KBM-7 (cell line): ENCODE data around the gene ACAA2.
A peak's percentile ranks its signal among the peaks of the same experiment; 100 is the strongest.
"Not testable (repeated sequence)": the region's sequence is repeated elsewhere in the genome, so short reads cannot be mapped to it uniquely, and the experiment has no call there.

Source experiments
- DNase-seq: peaks from one replicate; pipeline ENCODE4 v3.0.0-alpha.2; 2015
- in situ Hi-C: fragments of 300-500 bp; cut with MboI; formaldehyde crosslinking; loops from 2 replicates; pipeline ENCODE4 v1.14.3; 2020; ENCODE audit warnings: low sequenced_read_pairs, low pct_unique_long_range_greater_than_20kb, mixed read lengths

The ACAA2 gene

GRCh38 chr18:49784427-49785185 lies 28.7 kb downstream of the ACAA2 start:
- in situ Hi-C loops: no loop called here

GRCh38 chr18:49783631-49784030 lies 29.7 kb downstream of the ACAA2 start:
- in situ Hi-C loops, DNase-seq: not testable (repeated sequence)

More at GRCh38 chr18:49784427-49785185, 28.7 kb downstream of the ACAA2 start:
- no peak for DNase-seq

- no peak for DNase-seq
- in situ Hi-C loops: no loop called here
Measured at GRCh38 chr18:49778826-49779465, 34.4 kb downstream of the ACAA2 start.

- no peak for DNase-seq
Measured at GRCh38 chr18:49769047-49769728, 44.1 kb downstream of the ACAA2 start.

GRCh38 chr18:49768051-49768391 lies 45.3 kb downstream of the ACAA2 start:
- in situ Hi-C loops: no loop called here
- peak; percentile 28 for DNase-seq

More at GRCh38 chr18:49769047-49769728, 44.1 kb downstream of the ACAA2 start:
- in situ Hi-C loops: no loop called here

GRCh38 chr18:49767111-49768050 lies 46.0 kb downstream of the ACAA2 start:
- in situ Hi-C loops: no loop called here
- DNase-seq: no peak

GRCh38 chr18:49766646-49767045 lies 46.7 kb downstream of the ACAA2 start:
- in situ Hi-C loops: no loop called here
- no peak for DNase-seq

- DNase-seq: no peak
- in situ Hi-C loops: no loop called here
Measured at GRCh38 chr18:49764032-49764431, 49.3 kb downstream of the ACAA2 start.

- in situ Hi-C loops: no loop called here
- DNase-seq: no peak
Measured at GRCh38 chr18:49763590-49763989, 49.7 kb downstream of the ACAA2 start.

GRCh38 chr18:49762191-49763077 lies 50.9 kb downstream of the ACAA2 start:
- no peak for DNase-seq
- in situ Hi-C loops: no loop called here

GRCh38 chr18:49761771-49762170 lies 51.6 kb downstream of the ACAA2 start:
- DNase-seq: no peak
- in situ Hi-C loops: no loop called here

GRCh38 chr18:49758263-49758610 lies 55.1 kb downstream of the ACAA2 start:
- in situ Hi-C loops: no loop called here
- no peak for DNase-seq

GRCh38 chr18:49757513-49758262 lies 55.6 kb downstream of the ACAA2 start:
- in situ Hi-C loops: no loop called here
- no peak for DNase-seq

GRCh38 chr18:49756671-49757362 lies 56.5 kb downstream of the ACAA2 start:
- no peak for DNase-seq
- in situ Hi-C loops: no loop called here

- in situ Hi-C loops: no loop called here
Measured at GRCh38 chr18:49756135-49756534, 57.2 kb downstream of the ACAA2 start.

GRCh38 chr18:49755489-49755888 lies 57.8 kb downstream of the ACAA2 start:
- in situ Hi-C loops: no loop called here

More at GRCh38 chr18:49756135-49756534, 57.2 kb downstream of the ACAA2 start:
- DNase-seq: no peak

GRCh38 chr18:49754866-49755265 lies 58.5 kb downstream of the ACAA2 start:
- in situ Hi-C loops: no loop called here

More at GRCh38 chr18:49755489-49755888, 57.8 kb downstream of the ACAA2 start:
- DNase-seq: no peak

More at GRCh38 chr18:49754866-49755265, 58.5 kb downstream of the ACAA2 start:
- DNase-seq: no peak
